GM18861 (cell line): ENCODE measurements around the gene TTC17.

Experiments used
- ATAC-seq: cut with Tn5 transposase; IDR thresholded peaks from one replicate; pipeline ENCODE4 v1.9.1; 2021; ENCODE audit not compliant: unreplicated experiment

Gene TTC17

DNA sequence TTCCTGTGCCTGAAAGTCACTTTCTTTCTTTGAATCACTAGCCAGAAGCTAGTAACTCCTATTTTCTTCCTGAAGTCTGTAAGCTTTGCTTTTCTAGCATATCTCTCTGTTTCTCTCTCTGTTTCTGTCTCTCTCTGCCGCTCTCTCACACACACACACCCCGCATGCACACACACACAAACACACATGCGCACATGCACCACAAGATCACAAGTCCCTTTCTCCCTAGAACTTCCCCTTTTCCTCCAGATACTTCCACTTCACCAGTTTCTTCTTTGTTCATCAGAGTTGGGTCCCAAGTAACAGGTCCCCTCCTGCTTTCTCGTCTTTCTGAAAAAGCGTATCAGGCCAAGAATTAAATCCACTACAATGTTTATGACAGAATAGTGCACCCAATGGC, 173.3 kb downstream of the TTC17 start:
- ATAC-seq = no peak

DNA sequence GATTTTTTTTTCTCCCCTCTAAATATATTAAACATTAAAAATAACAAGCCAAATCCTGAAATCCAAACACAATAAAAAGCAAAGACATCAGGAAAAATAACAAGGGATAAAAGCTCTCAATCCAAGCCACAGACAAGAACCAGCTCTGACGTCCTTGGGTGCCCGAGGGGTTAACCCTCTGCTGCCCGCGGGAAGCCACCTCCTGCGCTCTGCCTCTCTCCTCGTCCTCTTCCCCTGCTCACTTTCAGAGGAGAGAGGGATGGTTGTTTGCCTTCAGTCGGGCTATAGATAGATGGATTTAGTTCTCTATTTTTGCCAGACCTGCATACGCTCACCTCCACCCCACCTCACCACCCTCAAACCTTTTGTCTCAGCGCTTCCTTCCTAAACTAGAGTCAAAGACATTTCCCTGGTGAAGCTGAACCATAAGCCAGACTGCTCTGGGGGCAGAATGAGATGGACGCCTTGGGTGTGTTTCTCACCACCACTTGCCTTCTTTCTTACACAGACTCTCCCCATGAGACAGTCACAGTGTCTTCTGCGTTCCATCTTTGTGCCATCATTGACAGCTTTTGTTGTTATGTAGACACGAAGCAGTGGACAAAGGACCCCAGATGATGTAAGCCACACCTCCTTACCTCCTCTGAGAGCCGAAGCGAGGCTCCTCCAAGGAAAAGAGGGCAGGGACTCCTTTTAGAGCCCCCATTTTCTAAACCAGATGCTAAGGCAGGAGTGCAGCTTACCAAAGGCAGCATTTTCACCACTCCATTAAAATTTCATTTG, 179.3 kb downstream of the TTC17 start:
- no peak for ATAC-seq

DNA sequence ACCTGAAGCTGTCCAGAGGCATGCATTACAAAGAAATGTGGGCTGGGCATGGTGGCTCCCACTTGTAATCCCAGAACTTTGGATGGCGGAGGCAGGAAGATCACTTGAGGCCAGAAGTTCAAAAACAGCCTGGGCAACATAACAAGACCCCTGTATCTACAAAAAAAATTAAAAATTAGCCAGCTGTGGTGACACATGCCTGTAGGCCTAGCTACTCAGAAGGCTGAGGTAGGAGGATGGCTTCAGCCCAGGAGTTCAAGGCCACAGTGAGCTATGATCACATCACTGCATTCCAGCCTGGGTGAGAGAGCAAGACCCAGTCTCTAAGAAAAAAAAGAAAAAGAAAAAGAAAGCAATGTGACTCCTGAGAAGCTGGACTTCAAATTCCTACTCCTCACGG, 183.3 kb downstream of the TTC17 start:
- ATAC-seq = no peak

DNA sequence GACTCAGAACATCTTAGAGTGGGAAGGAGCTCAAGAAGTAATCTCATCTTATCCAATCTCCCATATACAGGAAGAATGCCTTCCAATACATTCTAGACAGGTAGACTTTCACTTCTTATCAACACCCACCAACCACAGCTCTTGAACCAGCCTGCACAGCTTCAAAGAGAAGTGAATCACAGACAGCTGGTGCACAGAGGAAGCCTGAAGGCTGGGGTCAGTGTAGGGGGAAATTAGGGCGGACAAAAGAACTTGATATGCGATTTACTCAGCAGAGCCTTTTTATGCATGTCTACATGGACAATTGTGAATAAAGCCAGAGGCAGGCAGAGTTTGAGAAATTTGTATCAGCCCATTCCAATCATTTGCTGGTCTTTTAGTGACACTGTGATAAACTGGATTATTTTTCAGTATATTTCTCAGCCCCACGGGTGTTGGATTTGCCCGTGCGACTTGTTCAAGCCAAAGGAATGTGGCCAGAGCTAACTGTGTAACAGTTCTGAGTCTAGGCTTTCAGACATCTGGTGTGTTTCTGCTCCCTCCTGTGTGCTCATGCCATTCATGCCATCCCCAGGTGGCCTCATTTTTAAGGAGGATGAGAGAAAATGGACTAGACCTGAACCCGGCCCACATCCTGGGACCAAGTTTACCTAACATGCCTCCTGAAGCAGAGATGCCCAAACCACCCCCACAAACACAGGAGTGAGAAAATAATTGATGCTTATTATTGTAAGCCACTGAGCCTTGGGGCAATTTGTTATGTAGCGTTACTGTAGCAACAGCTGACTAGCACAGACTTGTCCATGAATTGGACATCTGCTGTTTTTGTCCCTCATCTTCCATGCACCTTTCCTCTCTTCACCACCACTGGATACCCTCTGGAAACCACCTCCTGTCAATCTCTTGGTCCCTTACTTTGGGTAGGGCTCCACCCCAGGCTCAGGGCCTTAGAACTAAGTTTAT, 184.3 kb downstream of the TTC17 start:
- no peak for ATAC-seq
